Vagina (tissue), 2 donors: ENCODE results near the gene FAM50B.

Experiments
- CTCF ChIP-seq, 3 experiments: fragments of 450-650 bp in 2 of 3; fragments of 200-600 bp in 1 of 3; sonication (generic) in 1 of 3; IDR thresholded peaks; one replicate each; pipeline ENCODE4 v1.5.1; 2017 to 2019; ENCODE audit warnings: antibody characterized with exemption in 3 of 3, mild to moderate bottlenecking in 2 of 3, moderate library complexity in 2 of 3
- POLR2A ChIP-seq, 2 donors: fragments of 450-650 bp; IDR thresholded peaks; one replicate each; pipeline ENCODE4 v1.6.1; 2017; ENCODE audit warnings: antibody characterized with exemption in 2 of 2, mild to moderate bottlenecking in 2 of 2, moderate library complexity in 2 of 2

GRCh38 chr6:3894590-3895311 lies 45.6 kb downstream of the FAM50B start:
- no peak for TF ChIP-seq CTCF (IDR thresholded peaks at IDR 0.05)
- no peak for TF ChIP-seq POLR2A (IDR thresholded peaks at IDR 0.05)
